HG03103 (cell line): Measurements from ENCODE around the gene INCA1.

Experiments used
- ATAC-seq: cut with Tn5 transposase; IDR thresholded peaks from one replicate; pipeline ENCODE4 v1.9.1; 2021; ENCODE audit warnings: low read depth; ENCODE audit not compliant: unreplicated experiment

The INCA1 gene

DNA sequence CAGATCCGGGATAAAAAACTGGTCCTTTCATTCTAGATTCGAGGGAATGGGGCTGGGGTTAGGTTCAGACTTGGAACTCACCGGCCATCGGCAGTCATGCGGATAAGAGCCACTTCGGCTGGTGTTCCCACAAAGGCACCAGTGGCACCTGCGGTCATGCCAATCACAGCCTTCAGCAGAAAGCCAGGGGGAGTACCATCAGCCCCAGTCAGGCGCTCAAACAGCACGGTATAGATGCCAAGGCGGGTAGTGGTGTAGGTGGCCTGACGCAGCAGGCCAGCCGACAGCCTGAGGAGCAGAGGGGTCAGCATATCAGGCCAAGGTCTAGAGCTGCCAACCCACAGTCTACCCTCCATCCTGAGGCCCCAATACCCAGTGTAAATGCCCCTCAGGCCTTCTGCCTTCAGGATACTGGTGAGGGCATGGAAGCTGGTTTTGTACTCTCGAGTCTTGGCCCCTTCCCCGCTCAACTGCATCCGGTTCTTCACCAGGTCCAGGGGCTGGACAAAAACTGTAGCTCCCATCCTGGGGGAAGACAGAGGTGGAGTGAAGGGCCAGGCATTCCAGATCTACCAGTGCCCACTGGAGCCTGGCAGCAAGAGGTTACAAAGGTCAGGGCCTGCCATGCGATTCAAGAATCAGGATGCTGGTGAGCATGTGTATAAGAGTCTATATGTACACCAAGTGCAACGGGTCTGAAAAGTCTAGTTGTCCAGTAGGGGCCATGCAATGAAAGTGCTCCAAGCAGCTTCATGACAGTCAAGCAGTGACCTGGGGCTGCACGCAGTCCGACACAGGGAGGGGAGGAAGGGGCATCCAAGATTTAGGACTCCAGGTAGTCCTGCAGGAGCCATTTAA is 58.4 kb downstream of the INCA1 start:
- ATAC-seq, result no peak
